NCI-H1048 (cell line): ENCODE data around the gene EYA4.
A peak's percentile ranks its signal among the peaks of the same experiment; 100 is the strongest.
"Not testable (repeated sequence)": the region's sequence is repeated elsewhere in the genome, so short reads cannot be mapped to it uniquely, and the experiment has no call there.

ENCODE experiments used
- DNase-seq: peaks from one replicate; lab custom pipeline; 2025; lab: John Stamatoyannopoulos, UW

EYA4 gene

DNA sequence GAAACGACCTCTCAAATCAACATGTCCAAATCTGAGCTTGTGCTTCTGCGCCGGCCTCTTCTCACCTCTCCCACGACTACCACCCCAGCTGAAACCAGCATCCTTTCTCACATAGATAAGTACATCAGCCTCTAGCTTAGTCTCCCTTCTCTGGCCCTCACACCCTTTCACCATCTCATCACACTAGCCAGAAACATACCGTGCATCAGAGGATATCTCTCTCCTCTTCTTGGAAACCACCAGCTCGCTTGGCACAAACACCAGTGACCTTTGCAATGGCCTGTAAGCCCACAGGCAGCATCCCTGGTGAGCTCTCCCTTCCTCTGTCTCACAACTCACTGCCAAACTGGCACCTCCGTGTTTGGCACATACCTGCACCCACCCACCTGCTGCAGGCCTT, 291.8 kb downstream of the EYA4 start:
- no peak for DNase-seq

DNA sequence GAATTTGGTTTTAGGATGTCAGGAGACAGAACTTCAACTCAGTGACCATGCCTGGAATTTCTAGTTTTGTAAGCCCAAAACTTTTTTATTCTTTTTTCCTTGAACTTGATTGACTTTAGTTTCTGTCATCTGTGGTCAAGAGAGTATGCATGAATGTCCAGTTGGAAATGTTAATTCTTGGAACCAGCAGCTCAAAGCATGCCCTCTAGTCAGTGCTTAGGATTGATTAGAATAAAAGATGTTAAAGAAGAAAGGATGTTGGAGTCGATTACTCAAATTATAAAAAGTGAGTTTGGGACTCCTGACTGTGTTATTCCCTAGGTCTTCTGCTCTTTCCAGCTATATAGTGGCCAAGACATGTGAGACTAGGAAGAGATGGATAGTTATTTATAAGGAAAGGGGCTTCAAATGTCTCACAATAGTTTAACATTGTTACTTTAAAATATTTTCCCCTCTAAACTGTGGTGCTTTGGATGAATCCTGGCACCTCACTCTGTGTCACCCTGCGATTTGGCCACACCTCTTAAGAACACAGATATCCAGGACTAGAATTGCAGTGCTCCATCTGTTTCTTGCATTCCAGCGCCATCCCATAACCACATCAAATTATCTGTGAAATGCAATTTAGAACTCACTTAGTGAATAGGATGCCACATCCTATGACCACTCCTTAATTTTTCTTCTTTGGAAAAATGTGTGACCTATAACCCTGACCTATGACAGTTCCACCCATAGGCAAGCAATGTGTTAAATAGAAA, 298.5 kb downstream of the EYA4 start:
- DNase-seq, result no peak

DNA sequence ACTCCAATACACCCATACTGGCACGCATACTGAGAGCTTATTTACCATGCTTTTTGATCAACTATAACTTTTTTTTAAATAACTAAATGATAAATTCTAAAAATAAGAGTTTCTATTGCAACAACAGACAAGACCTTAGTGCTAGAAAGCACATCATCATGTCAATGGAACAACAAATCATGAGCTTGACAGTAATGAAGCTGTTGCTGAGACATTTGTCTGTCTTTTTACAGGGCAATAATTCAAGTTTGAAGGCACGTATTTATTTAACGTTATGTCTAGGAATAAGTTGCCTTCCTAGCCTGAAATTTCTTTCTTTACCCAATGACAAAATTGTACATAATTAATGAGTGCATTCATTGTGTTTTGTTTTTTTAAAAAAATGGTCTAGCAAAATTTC, 299.2 kb downstream of the EYA4 start:
- DNase-seq, result no peak

DNA sequence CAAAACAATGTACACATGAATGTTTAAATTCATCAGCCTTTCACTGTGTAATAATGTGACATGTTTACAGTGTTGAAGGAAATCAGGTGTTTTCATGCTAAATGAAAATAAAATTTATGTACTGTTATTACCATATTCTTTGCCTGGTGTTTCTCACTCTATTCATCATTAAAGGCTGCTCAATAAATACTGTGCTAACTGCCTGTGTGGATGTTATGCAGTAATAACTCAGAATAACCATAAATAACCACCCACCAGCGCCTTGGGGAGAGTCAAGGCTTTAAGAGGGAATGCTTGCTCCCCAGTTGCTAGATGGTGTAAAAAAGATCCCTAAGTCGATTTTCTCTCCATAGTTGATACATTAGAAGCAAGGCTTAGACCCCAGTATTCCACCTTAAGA, 299.9 kb downstream of the EYA4 start:
- DNase-seq, result no peak

DNA sequence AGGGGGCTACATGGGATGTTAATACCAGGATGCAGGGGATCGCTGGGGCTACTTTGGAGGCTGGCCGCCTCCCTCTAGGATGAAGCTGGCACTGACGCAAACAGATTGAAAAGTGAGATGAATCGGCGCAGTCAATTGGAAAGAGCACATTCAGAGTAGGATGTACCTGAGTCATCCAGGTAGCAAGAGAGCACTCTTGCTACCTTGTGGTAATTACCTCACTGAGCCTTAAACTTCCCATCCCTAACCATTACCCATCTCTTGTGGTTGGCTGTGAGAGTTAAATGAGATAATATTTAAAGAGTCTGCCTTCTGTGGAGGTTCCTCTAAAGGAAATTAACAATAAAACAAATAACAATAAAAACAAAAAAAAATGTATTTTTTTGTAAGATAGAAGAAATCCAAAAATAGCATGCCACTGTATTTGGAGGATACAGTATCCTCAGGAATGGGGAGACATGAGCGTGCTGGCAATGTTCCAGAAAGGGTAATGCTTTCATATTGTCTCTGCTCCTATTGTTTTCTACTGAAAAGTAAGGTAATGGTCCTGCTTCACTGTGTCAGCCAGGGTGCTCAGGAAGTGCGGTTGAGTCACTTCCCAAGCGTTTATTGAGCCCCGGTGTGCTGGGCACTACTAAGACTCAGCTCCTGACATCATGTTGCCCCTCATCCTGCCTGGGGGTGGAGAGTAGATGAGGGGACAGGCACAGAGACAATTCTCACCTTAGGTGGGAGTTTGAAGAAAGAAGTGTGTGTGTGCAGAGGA, 301.1 kb downstream of the EYA4 start:
- no peak for DNase-seq

DNA sequence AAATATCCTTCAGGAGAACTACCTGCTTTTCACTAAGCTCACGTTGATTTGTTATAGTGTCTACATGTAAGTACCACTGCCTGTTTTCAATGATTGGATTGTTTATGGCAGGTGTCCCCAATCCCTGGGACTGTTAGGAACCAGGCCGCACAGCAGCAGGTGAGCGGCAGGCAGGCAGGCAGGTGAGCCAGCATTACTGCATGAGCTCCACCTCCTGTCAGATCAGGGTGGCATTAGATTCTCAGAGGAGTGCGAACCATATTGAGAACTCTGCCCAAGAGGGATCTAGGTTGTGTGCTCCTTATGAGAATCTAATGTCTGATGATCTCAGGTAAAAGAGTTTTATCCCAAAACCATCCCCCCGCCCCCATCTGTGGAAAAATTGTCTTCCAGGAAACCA, 303.3 kb downstream of the EYA4 start:
- no peak for DNase-seq

DNA sequence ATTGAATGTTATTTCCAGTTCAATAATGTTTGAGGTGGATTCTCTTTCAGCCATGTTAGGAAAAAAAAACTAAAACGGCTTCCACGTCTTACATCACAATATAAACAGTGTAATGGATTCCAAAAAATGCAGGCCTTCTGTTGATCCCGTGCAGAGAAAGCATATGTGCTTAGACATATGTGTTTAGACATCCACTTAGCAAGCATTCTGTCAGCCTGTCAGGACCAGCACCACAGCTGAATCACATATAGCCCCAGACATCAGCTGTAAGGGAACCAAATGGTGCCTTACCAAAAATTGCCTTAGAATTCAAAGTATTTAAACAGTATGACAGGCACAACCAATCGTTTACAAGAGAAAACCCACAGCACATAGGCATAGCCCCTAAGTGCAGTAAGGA, 304.9 kb downstream of the EYA4 start:
- DNase-seq, result no peak

DNA sequence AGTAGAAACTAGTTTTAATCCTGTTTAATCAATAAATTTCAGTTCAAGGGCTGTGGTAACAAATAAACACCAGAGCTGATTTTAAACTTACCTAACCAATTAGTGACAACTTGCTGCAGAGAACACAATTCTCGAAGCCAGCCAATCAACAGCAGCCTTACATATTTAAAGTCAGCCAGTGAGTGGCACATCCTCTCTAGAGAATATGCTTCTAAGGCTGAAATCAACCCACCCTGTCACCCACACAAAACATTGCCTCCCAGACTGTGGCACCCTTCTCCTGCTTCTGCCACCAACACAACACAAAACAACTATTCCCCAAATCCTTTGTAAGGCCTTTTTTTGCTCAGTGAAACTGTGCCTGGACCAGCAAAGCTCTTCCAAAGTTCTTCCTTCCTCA, 306.0 kb downstream of the EYA4 start:
- no peak for DNase-seq

DNA sequence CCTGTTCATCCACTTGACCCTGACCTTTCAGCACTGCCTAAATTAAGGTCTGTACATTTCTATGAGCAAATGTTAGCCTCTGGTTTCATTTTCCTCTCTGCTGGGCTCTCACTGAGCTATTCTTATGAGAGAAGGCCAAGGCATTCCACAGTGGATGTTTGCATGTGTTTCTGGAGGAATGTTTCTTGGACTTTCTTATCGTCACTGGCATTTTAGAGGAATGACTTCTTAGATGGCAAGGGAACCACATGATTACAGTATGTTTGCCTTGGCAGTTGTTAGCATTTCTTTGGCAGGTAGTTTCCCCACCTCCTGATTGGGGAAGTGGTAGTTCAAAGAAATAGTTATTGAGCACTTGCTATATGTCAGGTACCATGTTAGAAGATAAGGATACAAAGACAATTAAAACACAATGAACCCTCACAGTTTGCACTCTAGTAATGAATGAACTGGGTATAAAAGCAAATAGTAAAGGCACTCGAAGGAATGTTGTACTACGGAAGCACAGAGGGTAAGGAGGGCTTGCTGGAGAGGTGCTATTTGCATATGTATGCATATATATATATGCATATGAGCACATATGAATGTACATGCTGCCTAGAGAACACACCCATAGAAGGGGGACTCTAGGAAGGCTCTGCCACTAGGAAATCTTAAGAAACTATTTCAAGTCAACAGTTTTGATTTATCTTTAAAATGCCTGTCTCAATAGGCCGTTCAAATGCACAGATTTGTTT, 307.4 kb downstream of the EYA4 start:
- DNase-seq, result no peak

DNA sequence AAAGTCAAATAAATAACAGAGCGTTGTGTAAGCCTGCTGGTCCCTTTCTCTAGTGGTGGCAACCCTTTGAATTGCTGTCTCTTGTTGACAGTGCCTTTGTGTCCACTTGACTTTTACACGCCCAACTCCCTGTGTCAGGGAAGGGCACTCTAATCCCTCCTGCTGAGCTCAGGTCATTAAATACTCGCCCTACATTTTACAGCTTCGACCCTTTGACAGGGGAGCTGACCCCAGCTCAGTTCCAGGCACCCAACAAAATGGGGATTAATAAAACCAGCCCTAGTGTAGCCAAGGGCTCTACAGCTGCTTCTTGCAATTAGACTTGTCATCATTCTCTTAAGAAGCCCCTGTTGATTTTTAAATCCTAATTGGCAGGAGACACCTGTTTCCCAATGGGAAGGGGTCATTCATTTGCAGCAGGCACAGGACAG, 308.2 kb downstream of the EYA4 start:
- DNase-seq, result no peak

DNA sequence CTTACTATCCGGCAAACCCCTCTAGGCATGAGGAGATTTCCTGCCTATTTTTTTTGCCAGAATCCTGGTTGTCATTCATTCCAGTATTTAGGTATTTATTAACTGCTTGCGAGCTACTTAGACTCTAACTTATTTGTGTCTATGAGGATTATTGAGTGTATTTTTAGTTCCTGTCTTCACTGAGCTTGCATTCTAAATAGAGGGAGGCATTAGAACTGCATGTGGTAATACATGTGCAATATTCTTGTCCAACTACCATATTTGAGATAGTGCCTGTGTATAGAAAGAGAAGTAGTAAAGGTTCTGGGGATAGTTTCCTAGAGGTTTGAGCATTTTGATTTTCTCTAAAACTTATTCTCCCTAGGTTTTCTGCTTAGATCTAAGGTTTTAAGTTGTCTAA, 308.9 kb downstream of the EYA4 start:
- DNase-seq, result no peak

DNA sequence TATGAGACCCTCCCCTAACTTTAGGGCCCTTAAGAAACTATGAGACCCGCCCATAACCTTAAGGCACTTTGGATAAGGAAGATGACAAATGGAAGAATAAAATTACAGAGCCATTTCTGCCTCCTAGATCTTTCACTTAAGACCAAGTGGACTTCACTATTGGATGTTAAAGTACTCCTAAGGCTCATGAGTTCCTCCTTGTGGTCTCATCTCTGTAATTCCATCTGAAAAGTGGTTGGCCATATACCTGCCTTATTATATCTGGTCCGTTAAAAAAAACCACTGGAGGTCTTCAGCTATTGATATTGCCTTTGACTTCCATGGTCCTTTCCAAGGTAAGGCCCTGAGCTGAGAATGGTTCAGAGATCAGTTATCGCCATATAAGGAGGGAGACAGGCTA, 310.3 kb downstream of the EYA4 start:
- DNase-seq, result no peak

DNA sequence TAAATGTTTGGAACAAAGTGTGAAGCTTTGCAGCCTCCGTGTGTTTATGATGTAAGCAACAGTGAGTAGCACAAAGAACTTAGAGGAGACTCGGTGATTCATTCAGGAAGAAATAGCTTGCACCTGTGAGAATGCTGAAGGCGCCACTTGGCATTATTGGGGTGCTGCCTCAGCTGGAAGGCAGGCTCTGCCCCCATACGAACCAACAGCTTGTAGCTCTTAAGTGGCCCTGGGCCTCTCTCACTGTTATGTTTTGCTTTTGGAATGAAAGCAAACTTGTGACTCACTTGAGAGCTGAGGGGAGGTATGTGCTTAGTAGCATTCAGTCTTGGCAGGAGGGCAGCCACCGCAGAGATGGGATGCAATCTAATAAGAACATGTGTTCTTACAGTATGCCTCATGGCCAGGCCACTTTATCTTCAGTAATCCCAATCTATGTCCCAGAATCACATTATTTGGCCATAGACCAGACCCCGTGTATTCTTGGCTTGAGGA, 310.7 kb downstream of the EYA4 start:
- no peak for DNase-seq

DNA sequence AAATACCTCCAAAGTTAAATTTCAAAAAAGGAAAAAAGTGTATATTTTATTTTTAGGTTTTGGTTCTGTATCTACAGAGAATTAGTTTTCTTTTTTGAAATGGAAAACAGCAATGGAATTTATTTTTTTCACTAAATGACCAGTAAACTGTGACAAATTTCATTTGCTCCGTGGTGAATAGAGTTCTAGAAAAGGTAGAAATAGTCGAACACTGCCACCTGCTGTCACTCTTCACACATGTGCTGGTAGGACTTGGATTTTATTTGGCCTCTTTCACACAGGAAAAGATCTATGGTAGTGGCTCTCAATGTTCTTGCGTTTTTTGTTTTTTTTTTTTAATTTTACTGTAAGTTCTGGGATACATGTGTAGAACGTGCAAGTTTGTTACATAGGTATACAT, 312.5 kb downstream of the EYA4 start:
- DNase-seq, result peak; percentile 6

DNA sequence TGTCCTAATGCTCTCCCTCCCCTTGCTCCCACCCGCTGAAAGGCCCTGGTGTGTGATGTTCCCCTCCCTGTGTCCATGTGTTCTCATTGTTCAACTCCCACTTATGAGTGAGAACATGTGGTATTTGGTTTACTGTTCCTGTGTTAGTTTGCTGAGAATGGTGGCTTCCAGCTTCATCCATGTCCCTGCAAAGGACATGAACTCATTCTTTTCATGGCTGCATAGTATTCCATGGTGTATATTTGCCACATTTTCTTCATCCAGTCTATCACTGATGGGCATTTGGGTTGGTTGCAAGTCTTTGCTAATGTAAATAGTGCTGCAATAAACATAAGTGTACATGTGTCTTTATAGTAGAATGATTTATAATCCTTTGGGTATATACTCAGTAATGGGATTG, 313.0 kb downstream of the EYA4 start:
- not testable (repeated sequence) for DNase-seq

DNA sequence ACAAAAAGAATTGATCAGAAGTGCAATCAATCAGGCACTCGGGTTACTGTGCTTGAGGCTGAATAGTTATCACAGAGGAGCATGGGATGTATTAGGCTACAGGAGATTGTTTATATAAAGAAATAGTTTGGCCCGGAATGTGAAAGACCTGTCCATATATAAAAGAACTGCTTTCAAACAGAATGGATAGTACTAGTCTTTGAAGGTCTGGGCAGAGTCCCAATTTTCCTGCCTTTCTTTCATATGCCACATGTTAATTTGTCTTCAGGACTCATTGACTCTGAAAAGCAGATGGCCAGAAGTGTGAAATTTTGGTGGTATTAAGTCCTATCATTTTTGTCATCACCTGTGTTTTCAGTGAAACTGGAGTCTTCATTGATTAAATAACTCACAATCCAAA, 314.5 kb downstream of the EYA4 start:
- no peak for DNase-seq

DNA sequence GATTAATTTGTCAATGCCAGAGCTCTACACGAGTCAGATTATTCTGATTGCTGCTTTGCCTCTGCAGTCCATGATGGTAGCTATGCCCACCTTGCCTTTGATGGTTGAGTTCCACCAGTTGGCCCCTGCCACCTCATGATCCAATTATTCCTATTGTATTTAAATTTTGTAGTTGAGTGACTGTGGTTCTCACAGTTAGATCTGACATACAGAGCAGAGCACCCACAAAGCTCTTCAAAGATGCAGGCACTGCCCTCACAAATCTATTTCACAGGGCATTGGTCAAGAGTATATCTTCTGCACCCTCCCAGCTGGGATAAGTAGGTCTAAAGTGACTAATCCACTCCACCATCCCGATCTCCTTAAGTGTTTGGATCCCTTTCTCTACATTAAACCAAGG, 318.8 kb downstream of the EYA4 start:
- DNase-seq, result no peak

DNA sequence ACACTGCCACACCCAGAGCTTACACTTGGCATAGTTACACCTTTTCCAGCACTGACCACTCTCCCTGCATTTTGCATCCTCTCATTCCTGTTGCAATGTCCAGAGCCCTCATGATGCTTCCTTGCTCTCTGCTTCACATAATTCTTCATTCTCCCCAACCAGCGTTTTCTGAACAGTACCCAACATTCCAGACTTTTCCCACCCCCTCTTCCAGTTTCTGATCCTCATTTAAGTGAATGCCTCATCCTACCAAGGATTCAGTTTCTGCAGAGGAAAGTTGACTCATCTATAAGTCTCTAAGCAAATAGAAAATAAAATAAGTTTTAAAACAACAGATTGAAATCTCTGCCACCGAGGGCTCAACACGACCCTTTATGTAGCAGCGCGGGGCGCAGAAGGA, 326.5 kb downstream of the EYA4 start:
- DNase-seq, result no peak

DNA sequence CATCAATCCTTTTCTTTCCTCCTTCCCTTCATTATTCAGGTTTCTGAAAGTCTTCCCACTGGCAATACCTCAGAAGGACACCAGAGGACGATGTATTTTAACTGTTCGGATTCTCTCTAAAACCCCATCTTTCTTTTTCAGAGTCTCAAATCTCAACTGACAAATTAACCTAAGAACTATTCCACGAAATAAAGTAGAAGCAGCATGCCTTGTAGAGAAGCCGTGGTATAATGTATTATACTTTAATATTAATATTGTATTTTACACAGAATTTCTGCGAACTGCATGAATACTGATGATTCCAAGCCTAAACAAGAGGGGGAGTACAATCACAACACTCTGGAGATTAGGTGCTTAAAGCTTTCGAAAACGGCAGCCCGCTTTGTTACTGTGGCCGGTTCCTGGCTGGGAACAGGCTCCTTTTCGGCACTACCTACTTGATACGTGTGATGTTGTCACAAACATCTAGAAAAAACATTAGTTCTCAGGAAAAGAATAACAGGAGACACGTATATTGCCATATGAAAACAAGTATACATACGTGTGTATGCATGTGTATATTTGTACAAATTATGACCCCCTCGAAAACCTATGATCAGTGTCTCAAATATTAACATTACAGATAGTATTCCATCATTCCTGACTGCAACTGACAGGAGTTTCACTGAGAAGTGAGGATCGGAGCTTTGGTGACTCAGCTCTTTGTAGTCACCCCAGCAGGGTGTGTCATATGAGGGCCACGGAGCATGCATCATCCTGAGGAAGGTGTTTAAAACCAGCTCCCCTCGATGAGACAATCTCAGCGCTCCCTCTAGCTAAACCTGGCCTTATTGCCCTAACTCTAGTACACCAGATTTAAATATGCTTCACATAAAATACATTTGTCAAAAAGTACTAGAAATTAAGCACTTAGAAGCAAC, 328.1 kb downstream of the EYA4 start:
- DNase-seq, result peak; percentile 1

DNA sequence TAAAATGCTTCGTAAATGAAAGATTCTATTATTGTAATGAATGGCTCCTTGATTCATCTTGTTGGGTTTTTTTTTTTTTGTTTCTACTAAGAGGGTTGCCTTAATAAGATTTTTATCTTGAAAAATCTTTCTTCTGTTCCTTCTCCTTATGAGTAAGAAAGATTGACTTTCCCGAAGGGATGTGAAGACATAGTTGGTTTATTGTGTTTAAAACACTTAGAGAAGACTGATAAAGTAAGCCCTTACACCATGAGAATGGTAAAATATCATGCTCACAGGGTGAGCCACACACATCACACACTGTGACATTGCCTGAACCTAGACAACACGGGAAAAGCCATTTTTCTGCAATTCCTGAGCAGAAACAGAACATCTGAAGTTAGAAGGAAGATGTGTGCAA, 330.5 kb downstream of the EYA4 start:
- DNase-seq, result no peak

DNA sequence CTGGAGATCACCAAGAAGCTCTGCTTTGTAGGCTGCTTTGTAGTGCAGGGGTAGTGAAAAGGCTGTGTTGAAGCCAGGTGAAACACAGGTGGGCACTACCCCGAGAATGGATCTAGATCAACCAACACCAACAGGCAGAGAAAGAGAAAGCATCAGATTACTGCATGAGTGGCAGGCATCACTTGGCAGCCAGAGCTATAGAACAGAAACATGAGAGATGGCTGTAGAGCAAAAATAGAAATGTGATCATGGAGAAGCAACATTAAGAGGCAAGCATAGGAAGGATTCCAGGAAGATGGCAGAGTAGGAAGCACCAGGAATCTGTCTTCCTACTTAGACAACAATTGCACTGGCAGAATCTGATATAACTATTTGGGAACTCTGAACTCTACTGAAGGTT, 336.7 kb downstream of the EYA4 start:
- DNase-seq, result no peak
